Trophoblast cell (in vitro differentiated cells and primary cell): ENCODE data around the gene ANAPC10.

Experiments
- DNase-seq, 2 donors: peaks; one replicate each; pipeline ENCODE4 v3.0.0-alpha.2; 2016
- H2AFZ ChIP-seq: 2 replicates; pipeline ENCODE4 v1.6.1; 2013; ENCODE audit warnings: low read length, moderate library complexity, mild to moderate bottlenecking; ENCODE audit not compliant: insufficient read depth, poor library complexity
- H2AK5ac ChIP-seq: 2 replicates; pipeline ENCODE4 v1.6.1; 2013; ENCODE audit warnings: mild to moderate bottlenecking, low read length
- H2BK120ac ChIP-seq: 2 replicates; pipeline ENCODE4 v1.6.1; 2013; ENCODE audit warnings: low read length, mild to moderate bottlenecking, moderate library complexity; ENCODE audit not compliant: insufficient read depth, poor library complexity
- H2BK12ac ChIP-seq: 2 replicates; pipeline ENCODE4 v1.6.1; 2013; ENCODE audit warnings: mild to moderate bottlenecking, low read length, moderate library complexity
- H2BK5ac ChIP-seq: 2 replicates; pipeline ENCODE4 v1.6.1; 2013; ENCODE audit warnings: low read length, low read depth, moderate library complexity, mild to moderate bottlenecking; ENCODE audit not compliant: poor library complexity
- H3K14ac ChIP-seq: 2 replicates; pipeline ENCODE4 v1.6.1; 2013; ENCODE audit warnings: mild to moderate bottlenecking, low read length
- H3K18ac ChIP-seq: 2 replicates; pipeline ENCODE4 v1.6.1; 2013; ENCODE audit warnings: mild to moderate bottlenecking, low read length
- H3K23ac ChIP-seq: 2 replicates; pipeline ENCODE4 v1.6.1; 2013; ENCODE audit warnings: low read length
- H3K27ac ChIP-seq: 2 replicates; pipeline ENCODE4 v1.5.1; 2013; ENCODE audit warnings: low read depth, mild to moderate bottlenecking, inconsistent platforms, low read length, moderate library complexity
- H3K27me3 ChIP-seq: 2 replicates; pipeline ENCODE4 v1.6.1; 2013; ENCODE audit warnings: inconsistent platforms, mild to moderate bottlenecking, low read length, moderate library complexity; ENCODE audit not compliant: insufficient read depth
- H3K36me3 ChIP-seq, 2 experiments: 1 replicate in 1 of 2; 2 replicates in 1 of 2; pipeline ENCODE4 v1.6.1; 2013; ENCODE audit warnings: low read length in 2 of 2, mild to moderate bottlenecking in 2 of 2, moderate library complexity in 1 of 2; ENCODE audit not compliant: insufficient read depth in 2 of 2, control insufficient read depth in 1 of 2
- H3K4ac ChIP-seq: 2 replicates; pipeline ENCODE4 v1.6.1; 2013; ENCODE audit warnings: low read depth, mild to moderate bottlenecking, low read length, moderate library complexity
- H3K4me1 ChIP-seq, 2 experiments: 1 replicate in 1 of 2; 2 replicates in 1 of 2; pipeline ENCODE4 v1.6.1; 2013; ENCODE audit warnings: low read length in 2 of 2, mild to moderate bottlenecking in 2 of 2, moderate library complexity in 1 of 2; ENCODE audit not compliant: insufficient read depth in 2 of 2, control insufficient read depth in 1 of 2
- H3K4me2 ChIP-seq: 2 replicates; pipeline ENCODE4 v1.6.1; 2013; ENCODE audit warnings: inconsistent platforms, mild to moderate bottlenecking, low read length, moderate library complexity
- H3K4me3 ChIP-seq: 2 replicates; pipeline ENCODE4 v1.5.1; 2013; ENCODE audit warnings: mild to moderate bottlenecking, low read depth, low read length, inconsistent platforms
- H3K79me1 ChIP-seq: one replicate; pipeline ENCODE4 v1.6.1; 2013; ENCODE audit warnings: low read length
- H3K79me2 ChIP-seq: 2 replicates; pipeline ENCODE4 v1.6.1; 2013; ENCODE audit warnings: low read length, mild to moderate bottlenecking; ENCODE audit not compliant: control insufficient read depth, insufficient read depth, poor library complexity
- H3K9ac ChIP-seq: 2 replicates; pipeline ENCODE4 v1.6.1; 2013; ENCODE audit warnings: mild to moderate bottlenecking, low read length
- H3K9me3 ChIP-seq: 2 replicates; pipeline ENCODE4 v1.6.1; 2013; ENCODE audit warnings: low read depth, mild to moderate bottlenecking, control low read depth, inconsistent platforms, low read length; ENCODE audit not compliant: insufficient read depth
- H4K12ac ChIP-seq: 2 replicates; pipeline ENCODE4 v1.6.1; 2013; ENCODE audit warnings: low read depth, mild to moderate bottlenecking, low read length, moderate library complexity
- H4K8ac ChIP-seq: 2 replicates; pipeline ENCODE4 v1.6.1; 2013; ENCODE audit warnings: low read depth, mild to moderate bottlenecking, low read length, moderate library complexity
- H4K91ac ChIP-seq: one replicate; pipeline ENCODE4 v1.6.1; 2013; ENCODE audit warnings: low read depth, mild to moderate bottlenecking, low read length, moderate library complexity
- WGBS: extraction: QIAGEN DNeasy Blood & Tissue Kit; methylation state at CpG from one replicate; pipeline ENCODE4 v1.1.7; 2013; ENCODE audit warnings: missing lambda C conversion rate; ENCODE audit not compliant: insufficient read length, insufficient coverage; ENCODE audit errors: extremely low coverage; 5-methylcytosine and 5-hydroxymethylcytosine counted together

ANAPC10 gene

GRCh38 chr4:145099653-145100052 lies 1.7 kb upstream of the ANAPC10 start:
- H3K4me3 ChIP-seq, result no peak overlapping the region
- peaks cover 8% of the 10 kb centered on the region for H3K79me1 ChIP-seq
- H3K4me2 ChIP-seq, result no peak overlapping the region
- H2AK5ac ChIP-seq, result no peak overlapping the region
- peaks cover 9% of the 10 kb centered on the region for H3K79me2 ChIP-seq
- no peak overlapping the region for H3K4ac ChIP-seq
- no peak overlapping the region for H4K8ac ChIP-seq
- WGBS, result no CpG with 5 or more reads among the region's 5 CpGs
- H2BK120ac ChIP-seq, result no peak overlapping the region
- no peak overlapping the region for H3K27ac ChIP-seq
- H3K23ac ChIP-seq, result no peak overlapping the region
- H3K9me3 ChIP-seq, result no peaks in the 10 kb centered on the region
- peaks cover 3 to 5% of the 10 kb centered on the region in 2 experiments for H3K4me1 ChIP-seq
- no peak overlapping the region for H4K91ac ChIP-seq
- no peak overlapping the region for H3K9ac ChIP-seq
- no peak overlapping the region for H2BK5ac ChIP-seq
- H2BK12ac ChIP-seq, result no peak overlapping the region
- H3K14ac ChIP-seq, result no peak overlapping the region
- no peak for DNase-seq
- H4K12ac ChIP-seq, result no peak overlapping the region
- H3K36me3 ChIP-seq, result peaks cover 0 to 5% of the 10 kb centered on the region in 2 experiments
- no peak overlapping the region for H2AFZ ChIP-seq
- H3K18ac ChIP-seq, result no peak overlapping the region
- no peaks in the 10 kb centered on the region for H3K27me3 ChIP-seq

- Histone ChIP-seq H3K4me3 (peak overlapping the region; percentile 87), H3K18ac (peak overlapping the region; percentile 42), H3K4ac (peak overlapping the region; percentile 36), H3K9ac (peak overlapping the region; percentile 95), H2AFZ (peak overlapping the region; percentile 97), H4K91ac (peak overlapping the region; percentile 70), H3K23ac (no peak overlapping the region), H3K9me3 (no peaks in the 10 kb centered on the region), H2AK5ac (peak overlapping the region; percentile 15), H2BK120ac (peak overlapping the region; percentile 58), H2BK12ac (no peak overlapping the region), H4K8ac (peak overlapping the region; percentile 85), H4K12ac (peak overlapping the region; percentile 71), H3K79me2 (peaks cover 9% of the 10 kb centered on the region), H3K79me1 (peaks cover 8% of the 10 kb centered on the region), H3K4me1 (peaks cover 3 to 5% of the 10 kb centered on the region in 2 experiments), H3K14ac (peak overlapping the region; percentile 63), H3K27ac (peak overlapping the region; percentile 47), H3K36me3 (peaks cover 0 to 6% of the 10 kb centered on the region in 2 experiments), H3K4me2 (peak overlapping the region; percentile 75), H3K27me3 (no peaks in the 10 kb centered on the region), H2BK5ac (peak overlapping the region; percentile 65)
- WGBS, result no CpG with 5 or more reads among the region's 9 CpGs
- DNase-seq, result peak; percentile 33 to 70
Measured at GRCh38 chr4:145098675-145099037, 660 bp upstream of the ANAPC10 start.

- Histone ChIP-seq H3K79me2 (peaks cover 9% of the 10 kb centered on the region), H3K9ac (peak overlapping the region; percentile 90), H4K91ac (no peak overlapping the region), H4K8ac (peak overlapping the region; percentile 34), H3K18ac (no peak overlapping the region), H2AFZ (peak overlapping the region; percentile 89), H4K12ac (no peak overlapping the region), H2BK5ac (no peak overlapping the region), H3K36me3 (peaks cover 2 to 8% of the 10 kb centered on the region in 2 experiments), H3K14ac (no peak overlapping the region), H3K4me1 (peaks cover 3 to 5% of the 10 kb centered on the region in 2 experiments), H3K4ac (no peak overlapping the region), H3K27ac (peak overlapping the region; percentile 66), H2AK5ac (no peak overlapping the region), H2BK120ac (no peak overlapping the region), H3K9me3 (no peaks in the 10 kb centered on the region), H2BK12ac (no peak overlapping the region), H3K79me1 (peaks cover 8% of the 10 kb centered on the region), H3K4me3 (peak overlapping the region; percentile 87), H3K27me3 (no peaks in the 10 kb centered on the region), H3K4me2 (peak overlapping the region; percentile 75), H3K23ac (no peak overlapping the region)
- no CpG with 5 or more reads among the region's 10 CpGs for WGBS
- DNase-seq, result no peak
Measured at GRCh38 chr4:145097331-145097820, 620 bp downstream of the ANAPC10 start.

GRCh38 chr4:145093638-145094037 lies 4.4 kb downstream of the ANAPC10 start:
- no peak overlapping the region for H3K9ac ChIP-seq
- no peak overlapping the region for H3K14ac ChIP-seq
- peaks cover 2 to 11% of the 10 kb centered on the region in 2 experiments for H3K36me3 ChIP-seq
- no peak overlapping the region for H2AK5ac ChIP-seq
- H2BK120ac ChIP-seq, result no peak overlapping the region
- H4K91ac ChIP-seq, result no peak overlapping the region
- H3K18ac ChIP-seq, result no peak overlapping the region
- no CpG with 5 or more reads among the region's 2 CpGs for WGBS
- peaks cover 7% of the 10 kb centered on the region for H3K79me2 ChIP-seq
- no peak overlapping the region for H2AFZ ChIP-seq
- no peak overlapping the region for H3K23ac ChIP-seq
- H3K27ac ChIP-seq, result no peak overlapping the region
- no peak overlapping the region for H2BK5ac ChIP-seq
- no peak overlapping the region for H3K4me3 ChIP-seq
- H4K8ac ChIP-seq, result no peak overlapping the region
- H3K79me1 ChIP-seq, result peaks cover 8% of the 10 kb centered on the region
- no peak overlapping the region for H4K12ac ChIP-seq
- H3K9me3 ChIP-seq, result no peaks in the 10 kb centered on the region
- DNase-seq, result no peak
- H3K4me2 ChIP-seq, result no peak overlapping the region
- no peaks in the 10 kb centered on the region for H3K27me3 ChIP-seq
- H3K4me1 ChIP-seq, result peaks cover 3 to 5% of the 10 kb centered on the region in 2 experiments
- H2BK12ac ChIP-seq, result no peak overlapping the region
- H3K4ac ChIP-seq, result no peak overlapping the region
